HL-60 (cell line): Measurements from ENCODE around the gene MAP7.

ENCODE experiments used
- DNase-seq, 2 experiments: peaks; one replicate each; pipeline ENCODE4 v3.0.0-alpha.2; 2010 to 2020; ENCODE audit warnings: low read depth in 1 of 2, low spot score in 1 of 2
- H3K27ac ChIP-seq: fragments of 250-450 bp; sonication (Bioruptor Pico); replicated peaks from 2 replicates; pipeline ENCODE4 v1.5.1; 2020; ENCODE audit warnings: mild to moderate bottlenecking, moderate library complexity
- H3K27me3 ChIP-seq: fragments of 250-450 bp; sonication (Bioruptor Pico); 2 replicates; pipeline ENCODE4 v1.5.1; 2021; ENCODE audit warnings: mild to moderate bottlenecking, moderate library complexity; ENCODE audit not compliant: insufficient read depth, poor library complexity, severe bottlenecking
- H3K4me3 ChIP-seq: replicated peaks from 2 replicates; pipeline ENCODE4 v1.5.1; 2011; ENCODE audit warnings: mild to moderate bottlenecking, control low read depth, low read length; ENCODE audit not compliant: insufficient read depth
- CTCF ChIP-seq: IDR thresholded peaks from one replicate; pipeline ENCODE4 v1.5.1; 2011; ENCODE audit warnings: low read length, control low read depth, inconsistent platforms; ENCODE audit not compliant: insufficient read depth
- GABPA ChIP-seq: IDR thresholded peaks from 2 replicates; pipeline ENCODE4 v1.6.1; 2012; ENCODE audit warnings: low read depth
- POLR2AphosphoS5 ChIP-seq: IDR thresholded peaks from 2 replicates; pipeline ENCODE4 v1.6.1; 2012; ENCODE audit warnings: low read depth
- REST ChIP-seq: IDR thresholded peaks from 2 replicates; pipeline ENCODE4 v1.6.1; 2012; ENCODE audit warnings: low read depth; ENCODE audit not compliant: insufficient replicate concordance
- SPI1 ChIP-seq: IDR thresholded peaks from 2 replicates; pipeline ENCODE4 v1.6.1; 2012; ENCODE audit warnings: low read depth, mild to moderate bottlenecking, borderline replicate concordance

Gene MAP7

GRCh38 chr6:136420853-136421252 lies 129.4 kb downstream of the MAP7 start:
- TF ChIP-seq SPI1, result no peak
- no peak for TF ChIP-seq POLR2AphosphoS5
- TF ChIP-seq CTCF, result no peak
- no peak for TF ChIP-seq REST
- TF ChIP-seq GABPA, result no peak
- no peak for DNase-seq
- Histone ChIP-seq H3K27ac (no peak overlapping the region), H3K4me3 (no peak overlapping the region), H3K27me3 (peaks cover 2% of the 10 kb centered on the region)

DNA sequence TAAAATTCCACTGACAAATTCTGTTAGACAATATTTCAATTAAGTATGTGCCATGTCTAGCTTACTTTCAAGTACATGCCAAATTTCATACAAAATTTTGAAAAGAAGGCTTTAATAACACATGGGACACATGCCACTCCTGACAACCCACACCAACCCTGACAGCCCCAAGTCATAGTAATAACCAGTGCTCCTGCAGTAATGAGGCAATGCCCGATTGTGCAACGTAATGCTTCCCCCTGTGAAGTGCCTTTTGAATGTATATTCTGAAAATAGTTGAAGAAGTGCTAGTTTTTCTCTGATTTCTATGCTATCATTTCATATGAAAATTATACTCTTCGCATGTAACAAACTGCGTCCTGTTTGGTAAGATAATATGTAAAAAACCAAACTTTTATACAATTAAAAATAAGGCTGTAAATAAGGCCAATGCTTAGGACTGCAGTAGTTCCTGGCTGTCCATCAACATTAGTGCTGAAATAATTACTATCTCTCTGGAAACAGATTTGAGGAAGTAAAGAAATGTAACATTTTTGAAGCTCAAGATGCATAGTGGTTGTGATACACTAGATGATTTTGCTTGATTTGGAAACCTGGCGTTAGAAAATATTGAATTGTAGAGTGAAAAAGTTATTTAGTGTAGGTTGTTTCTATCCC lies 134.7 kb downstream of the MAP7 start:
- DNase-seq, result peak; percentile 55 to 86
- H3K27me3 ChIP-seq, result no peaks in the 10 kb centered on the region
- H3K4me3 ChIP-seq, result no peak overlapping the region
- no peak overlapping the region for H3K27ac ChIP-seq
- TF ChIP-seq CTCF (no peak), REST (peak; percentile 96), POLR2AphosphoS5 (no peak), GABPA (no peak), SPI1 (no peak)

DNA sequence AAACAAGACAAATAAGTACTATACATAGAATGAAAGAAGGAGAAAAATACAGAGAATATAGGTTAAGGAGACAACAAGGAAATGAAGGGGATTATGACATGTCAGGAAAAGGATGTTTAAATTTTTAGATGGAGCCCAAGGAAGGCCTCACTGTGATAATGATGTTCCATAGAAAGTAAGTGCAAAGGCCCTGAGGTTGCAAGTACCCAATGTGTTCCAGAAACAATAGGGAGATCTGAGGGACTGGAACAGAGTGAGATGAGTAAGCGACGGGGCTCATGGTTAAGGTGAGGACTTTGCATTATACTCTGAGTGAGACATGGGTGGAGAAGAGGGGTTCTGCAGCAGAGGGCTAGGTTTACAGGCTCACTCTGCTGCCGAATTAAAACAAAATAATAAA lies 137.8 kb downstream of the MAP7 start:
- TF ChIP-seq REST (no peak), CTCF (no peak), POLR2AphosphoS5 (no peak), SPI1 (no peak), GABPA (no peak)
- Histone ChIP-seq H3K27ac (no peak overlapping the region), H3K4me3 (no peak overlapping the region), H3K27me3 (no peaks in the 10 kb centered on the region)
- no peak for DNase-seq
